Smooth muscle cell (in vitro differentiated cells): ENCODE data around the gene EFTUD2. TPM values are rescaled to one million over a fixed set of nuclear protein-coding genes. Genes with fewer than 3 reads are reported as not detected.

Source experiments
- DNase-seq: peaks from one replicate; lab custom pipeline; 2025; ENCODE audit not compliant: unreplicated experiment; lab: John Stamatoyannopoulos, UW
- H2AFZ ChIP-seq: fragments of 200-600 bp; sonication (generic); 2 replicates; pipeline ENCODE4 v1.6.0; 2016; ENCODE audit warnings: antibody characterized with exemption, low read depth, mild to moderate bottlenecking
- H3F3A ChIP-seq: fragments of 200-600 bp; sonication (generic); 2 replicates; pipeline ENCODE4 v1.6.0; 2017; ENCODE audit warnings: antibody characterized with exemption, low read depth
- H3K27ac ChIP-seq: fragments of 200-600 bp; sonication (generic); 2 replicates; pipeline ENCODE4 v1.5.1; 2016; ENCODE audit warnings: low read depth, mild to moderate bottlenecking
- H3K27me3 ChIP-seq: fragments of 200-600 bp; sonication (generic); 2 replicates; pipeline ENCODE4 v1.6.1; 2016; ENCODE audit warnings: low read depth, mild to moderate bottlenecking
- H3K36me3 ChIP-seq: fragments of 200-600 bp; sonication (generic); 2 replicates; pipeline ENCODE4 v1.5.1; 2016; ENCODE audit warnings: low read depth
- H3K4me1 ChIP-seq: fragments of 200-600 bp; sonication (generic); 2 replicates; pipeline ENCODE4 v1.5.1; 2016; ENCODE audit warnings: low read depth
- H3K4me2 ChIP-seq: fragments of 200-600 bp; sonication (generic); 2 replicates; pipeline ENCODE4 v1.6.0; 2016; ENCODE audit warnings: mild to moderate bottlenecking
- H3K4me3 ChIP-seq: fragments of 200-600 bp; sonication (generic); 2 replicates; pipeline ENCODE4 v1.5.1; 2016; ENCODE audit warnings: mild to moderate bottlenecking
- H3K79me2 ChIP-seq: fragments of 200-600 bp; sonication (generic); 2 replicates; pipeline ENCODE4 v1.6.0; 2016; ENCODE audit warnings: low read depth, mild to moderate bottlenecking
- H3K9ac ChIP-seq: fragments of 200-600 bp; sonication (generic); 2 replicates; pipeline ENCODE4 v1.6.0; 2016; ENCODE audit warnings: low read depth
- H3K9me3 ChIP-seq: fragments of 200-600 bp; sonication (generic); replicated peaks from 2 replicates; pipeline ENCODE4 v1.5.1; 2016; ENCODE audit warnings: low read depth
- H4K20me1 ChIP-seq: fragments of 200-600 bp; sonication (generic); 2 replicates; pipeline ENCODE4 v1.6.0; 2016; ENCODE audit warnings: low read depth
- WGBS: methylation state at CpG from one replicate; pipeline ENCODE4 v1.1.7; 2016; ENCODE audit warnings: low lambda C conversion rate; 5-methylcytosine and 5-hydroxymethylcytosine counted together
- polyA plus RNA-seq: library from polyadenylated mRNA; unstranded; fragments of >200 nt; fragmentation: Nextera tagmentation; extraction: Ambion mirVana; gene quantifications from 2 replicates; pipeline ENCODE4 v1.2.1, GENCODE V29; 2016
- total RNA-seq: library from RNA; depleted of rRNA; stranded (reverse); fragments of >200 nt; gene quantifications from 2 replicates; pipeline ENCODE4 v1.2.3, GENCODE V29; 2014
- TF ChIP-seq, protein P1 (sequence below): fragments of 200-600 bp; sonication (generic); IDR thresholded peaks from 2 replicates; pipeline ENCODE4 v1.5.1; 2017; ENCODE audit warnings: borderline replicate concordance, mild to moderate bottlenecking, antibody characterized with exemption; ENCODE audit not compliant: insufficient read depth, poor library complexity, severe bottlenecking

The EFTUD2 gene
- total and polyA plus RNA-seq, 2 experiments from 2014 or later: 57.2 to 76.0 TPM

DNA sequence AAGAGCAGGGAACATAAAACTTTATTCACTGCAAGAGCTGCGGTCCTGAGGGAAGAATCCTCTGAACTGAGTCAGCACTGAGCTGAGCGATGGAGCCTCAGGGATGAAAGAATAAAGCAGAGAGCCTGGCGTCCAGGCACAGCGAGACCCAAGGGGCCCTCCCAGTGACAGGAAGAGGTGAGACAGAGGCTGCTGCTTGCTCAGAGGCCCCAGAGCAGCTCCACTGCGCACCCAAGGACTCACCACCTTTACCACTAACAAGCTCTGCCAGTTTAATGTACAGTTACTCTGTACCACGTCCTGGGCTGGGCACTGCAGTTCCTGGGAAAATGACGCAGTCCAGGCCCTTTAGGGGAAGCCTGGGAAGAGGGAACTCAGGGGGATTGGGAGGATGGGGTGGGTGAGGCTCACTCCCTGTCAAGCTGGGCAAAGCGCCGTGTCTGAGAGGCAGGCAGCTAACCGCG is 10.5 kb upstream of the EFTUD2 start:
- TF ChIP-seq, protein P1, sequence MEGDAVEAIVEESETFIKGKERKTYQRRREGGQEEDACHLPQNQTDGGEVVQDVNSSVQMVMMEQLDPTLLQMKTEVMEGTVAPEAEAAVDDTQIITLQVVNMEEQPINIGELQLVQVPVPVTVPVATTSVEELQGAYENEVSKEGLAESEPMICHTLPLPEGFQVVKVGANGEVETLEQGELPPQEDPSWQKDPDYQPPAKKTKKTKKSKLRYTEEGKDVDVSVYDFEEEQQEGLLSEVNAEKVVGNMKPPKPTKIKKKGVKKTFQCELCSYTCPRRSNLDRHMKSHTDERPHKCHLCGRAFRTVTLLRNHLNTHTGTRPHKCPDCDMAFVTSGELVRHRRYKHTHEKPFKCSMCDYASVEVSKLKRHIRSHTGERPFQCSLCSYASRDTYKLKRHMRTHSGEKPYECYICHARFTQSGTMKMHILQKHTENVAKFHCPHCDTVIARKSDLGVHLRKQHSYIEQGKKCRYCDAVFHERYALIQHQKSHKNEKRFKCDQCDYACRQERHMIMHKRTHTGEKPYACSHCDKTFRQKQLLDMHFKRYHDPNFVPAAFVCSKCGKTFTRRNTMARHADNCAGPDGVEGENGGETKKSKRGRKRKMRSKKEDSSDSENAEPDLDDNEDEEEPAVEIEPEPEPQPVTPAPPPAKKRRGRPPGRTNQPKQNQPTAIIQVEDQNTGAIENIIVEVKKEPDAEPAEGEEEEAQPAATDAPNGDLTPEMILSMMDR: no peak
- Histone ChIP-seq H3K4me3 (no peak overlapping the region), H3K27me3 (peaks cover 14% of the 10 kb centered on the region), H3K79me2 (no peaks in the 10 kb centered on the region), H3K4me2 (peak overlapping the region; percentile 73), H2AFZ (peak overlapping the region; percentile 73), H4K20me1 (no peaks in the 10 kb centered on the region), H3K36me3 (no peaks in the 10 kb centered on the region), H3K4me1 (no peaks in the 10 kb centered on the region), H3K27ac (peak overlapping the region; percentile 63), H3F3A (peaks cover 11% of the 10 kb centered on the region), H3K9ac (no peak overlapping the region), H3K9me3 (no peaks in the 10 kb centered on the region)
- 34% methylated on average over 11 of the region's 11 CpGs for WGBS
- DNase-seq: no peak

DNA sequence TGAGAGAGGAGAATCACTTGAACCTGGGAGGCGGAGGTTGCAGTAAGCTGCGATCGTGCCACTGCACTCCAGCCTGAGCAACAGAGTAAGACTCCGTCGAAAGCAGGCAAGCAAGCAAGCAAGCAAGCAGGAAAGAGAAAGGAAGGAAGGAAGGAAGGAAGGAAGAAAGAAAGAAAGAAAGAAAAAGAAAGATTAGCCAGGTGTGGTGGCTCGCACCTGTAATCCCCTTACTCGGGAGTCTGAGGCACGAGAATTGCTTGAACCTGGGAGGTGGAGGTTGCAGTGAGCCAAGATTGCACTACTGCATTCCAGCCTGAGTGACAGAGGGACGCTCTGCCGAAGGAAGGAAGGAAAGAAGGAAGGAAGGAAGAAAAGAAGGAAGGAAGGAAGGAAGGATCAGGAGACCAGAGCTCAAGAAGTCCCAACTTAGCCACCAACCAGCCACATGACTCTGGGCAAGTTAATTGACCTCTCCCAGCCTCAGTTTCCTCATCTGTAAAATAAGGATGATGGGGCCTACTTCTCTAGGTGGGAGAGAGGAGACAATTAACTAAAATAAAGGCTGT is 9.6 kb upstream of the EFTUD2 start:
- no peaks in the 10 kb centered on the region for H3K9me3 ChIP-seq
- WGBS: 94% methylated on average over 10 of the region's 10 CpGs
- H2AFZ ChIP-seq: no peak overlapping the region
- peak overlapping the region; percentile 73 for H3K4me2 ChIP-seq
- no peak overlapping the region for H3K9ac ChIP-seq
- H3K27me3 ChIP-seq: peaks cover 11% of the 10 kb centered on the region
- H3K79me2 ChIP-seq: no peaks in the 10 kb centered on the region
- H3K4me1 ChIP-seq: no peaks in the 10 kb centered on the region
- H4K20me1 ChIP-seq: no peaks in the 10 kb centered on the region
- H3K36me3 ChIP-seq: no peaks in the 10 kb centered on the region
- peak overlapping the region; percentile 63 for H3K27ac ChIP-seq
- no peak overlapping the region for H3K4me3 ChIP-seq
- peaks cover 11% of the 10 kb centered on the region for H3F3A ChIP-seq
- TF ChIP-seq, protein P1: no peak
- no peak for DNase-seq

DNA sequence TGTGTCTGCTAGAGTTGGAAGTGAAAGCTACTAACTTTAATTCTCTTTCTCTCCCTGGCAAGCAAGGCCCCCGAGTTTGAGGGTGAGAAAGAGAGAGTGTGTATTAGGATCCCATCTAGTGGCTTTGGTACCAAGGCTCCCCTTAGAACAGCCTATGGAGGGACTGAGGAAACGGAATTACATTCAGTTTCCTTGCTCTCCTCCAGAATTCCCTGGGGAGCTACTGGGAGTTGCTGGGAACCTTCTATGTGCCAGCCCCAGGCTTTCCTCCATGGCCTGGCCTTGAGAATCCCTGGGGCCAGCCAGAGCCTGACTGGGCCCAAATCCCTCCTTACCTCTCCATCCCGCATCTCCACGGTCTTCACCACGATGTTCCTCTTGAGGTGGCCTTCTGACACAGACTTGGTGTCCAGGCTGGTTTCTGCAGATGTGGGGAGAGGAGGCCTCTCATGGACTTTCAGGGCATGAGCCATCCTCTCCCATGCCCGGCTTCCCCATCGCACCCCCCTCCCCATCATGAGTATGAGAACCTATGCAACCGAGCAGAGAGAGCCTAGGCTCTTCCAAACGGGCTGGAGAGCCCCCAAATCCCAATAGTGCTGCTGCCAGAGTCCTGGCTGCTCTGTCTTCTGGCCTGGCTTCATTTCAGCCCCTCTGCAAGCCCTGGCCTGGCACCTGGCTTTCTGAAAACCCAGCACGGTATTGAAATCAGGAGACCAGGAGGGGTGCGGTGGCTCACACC is 8.7 kb upstream of the EFTUD2 start:
- H3F3A ChIP-seq: peaks cover 11% of the 10 kb centered on the region
- WGBS: 90% methylated on average over 11 of the region's 11 CpGs
- H3K4me2 ChIP-seq: peak overlapping the region; percentile 15
- DNase-seq: no peak
- no peaks in the 10 kb centered on the region for H3K36me3 ChIP-seq
- H3K9me3 ChIP-seq: no peaks in the 10 kb centered on the region
- H3K4me3 ChIP-seq: no peak overlapping the region
- H3K79me2 ChIP-seq: no peaks in the 10 kb centered on the region
- H2AFZ ChIP-seq: no peak overlapping the region
- no peaks in the 10 kb centered on the region for H3K4me1 ChIP-seq
- TF ChIP-seq, protein P1: no peak
- H3K27ac ChIP-seq: peak overlapping the region; percentile 64
- H3K9ac ChIP-seq: no peak overlapping the region
- no peaks in the 10 kb centered on the region for H4K20me1 ChIP-seq
- H3K27me3 ChIP-seq: peaks cover 8% of the 10 kb centered on the region
